OCI-LY3 (cell line): ENCODE data around the gene SRGN.

Experiments
- CTCF ChIP-seq: fragments of 200-600, 300-600 bp; sonication (generic); IDR thresholded peaks from 2 replicates; pipeline ENCODE4 v1.5.1; 2014; ENCODE audit warnings: antibody characterized with exemption, low read length, low read depth
- EZH2phosphoT487 ChIP-seq: fragments of 200-600 bp; shearing (Covaris generic); IDR thresholded peaks from 2 replicates; pipeline ENCODE4 v1.6.1; 2018; ENCODE audit warnings: antibody characterized with exemption, mixed run types, low read depth

GRCh38 chr10:69088801-69089501, 1.0 kb downstream of the SRGN start:
- no peak for TF ChIP-seq CTCF
- TF ChIP-seq EZH2phosphoT487 = no peak
